Thymus (tissue), 11 donors: ENCODE measurements around the gene FN1. TPM values are rescaled to one million over a fixed set of nuclear protein-coding genes. Genes with fewer than 3 reads are reported as not detected.

Source experiments
- DNase-seq, 9 donors: peaks; one replicate each; pipeline ENCODE4 v3.0.0-alpha.2; 2013; ENCODE audit warnings: low spot score in 9 of 9, low read depth in 6 of 9, missing footprints in 1 of 9
- H3K27ac ChIP-seq, 2 donors: one replicate each; pipeline ENCODE4 v1.5.1; 2013; ENCODE audit warnings: control low read depth in 1 of 2, low read depth in 1 of 2, low read length in 1 of 2, mild to moderate bottlenecking in 1 of 2, moderate library complexity in 1 of 2
- H3K27me3 ChIP-seq, 2 donors: one replicate each; pipeline ENCODE4 v1.5.1; 2013; ENCODE audit warnings: low read length in 1 of 2; ENCODE audit not compliant: control insufficient read depth in 2 of 2, insufficient read depth in 1 of 2
- H3K36me3 ChIP-seq, 2 donors: one replicate each; pipeline ENCODE4 v1.5.1; 2013; ENCODE audit warnings: low read length in 1 of 2, mild to moderate bottlenecking in 1 of 2, moderate library complexity in 1 of 2; ENCODE audit not compliant: control insufficient read depth in 2 of 2, insufficient read depth in 2 of 2
- H3K4me1 ChIP-seq, 2 donors: one replicate each; pipeline ENCODE4 v1.5.1; 2013; ENCODE audit warnings: low read length in 2 of 2; ENCODE audit not compliant: control insufficient read depth in 2 of 2, insufficient read depth in 2 of 2
- H3K4me3 ChIP-seq, 2 donors: one replicate each; pipeline ENCODE4 v1.5.1; 2013; ENCODE audit warnings: low read length in 2 of 2, control low read depth in 1 of 2, mild to moderate bottlenecking in 1 of 2
- H3K9me3 ChIP-seq, 2 donors: one replicate each; pipeline ENCODE4 v1.5.1; 2013; ENCODE audit warnings: low read length in 1 of 2, mild to moderate bottlenecking in 1 of 2; ENCODE audit not compliant: control insufficient read depth in 2 of 2, insufficient read depth in 1 of 2
- WGBS: extraction: QIAGEN DNeasy Blood & Tissue Kit; methylation state at CpG from one replicate; pipeline ENCODE4 v1.1.7; 2013; 5-methylcytosine and 5-hydroxymethylcytosine counted together
- polyA plus RNA-seq: library from polyadenylated mRNA; stranded (reverse); fragments of 200-250 nt; gene quantifications from one replicate; pipeline ENCODE4 v1.2.3, GENCODE V29; 2013
- total RNA-seq: library from RNA; stranded (reverse); fragments of 120-200 nt; gene quantifications from one replicate; pipeline ENCODE4 v1.2.4, GENCODE V29; 2013
- donor health status: healthy.

Gene FN1
- total and polyA plus RNA-seq, 2 donors = 222 to 439 TPM

DNA sequence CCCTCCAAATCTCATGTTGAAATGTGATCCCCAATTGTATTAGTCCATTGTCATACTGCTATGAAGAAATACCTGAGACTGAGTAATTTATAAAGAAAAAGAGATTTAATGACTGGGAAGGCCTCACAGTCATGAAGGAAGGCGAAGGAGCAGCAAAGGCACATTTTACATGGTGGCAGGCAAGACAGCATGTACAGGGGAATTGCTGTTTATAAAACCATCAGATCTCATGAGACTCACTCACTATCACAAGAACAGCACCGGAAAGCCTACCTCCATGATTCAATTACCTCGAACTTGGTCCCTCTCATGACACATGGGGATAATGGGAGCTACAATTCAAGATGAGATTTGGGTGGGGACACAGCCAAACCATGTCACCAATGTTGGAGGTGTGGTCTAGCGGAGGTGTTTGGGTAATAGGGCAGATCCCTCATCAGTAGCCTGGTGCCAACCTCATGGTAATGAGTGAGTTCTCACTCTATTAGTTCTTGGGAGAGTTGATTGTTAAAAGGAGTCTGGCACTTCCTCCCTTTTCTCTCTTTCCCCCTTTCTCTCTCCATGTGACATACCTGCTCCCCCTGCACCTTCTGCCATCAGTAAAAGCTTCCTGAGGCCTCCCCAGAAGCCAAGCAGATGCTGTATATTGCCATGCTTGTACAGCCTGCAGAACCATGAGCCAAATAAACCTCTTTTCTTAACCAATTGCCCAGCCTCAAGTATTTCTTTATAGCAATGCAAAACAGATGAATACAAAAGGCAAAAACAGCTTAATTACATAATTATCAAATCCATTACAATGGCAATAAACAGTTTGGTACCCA, 14.5 kb upstream of the FN1 start:
- WGBS = 96% methylated on average over 4 of the region's 4 CpGs
- no peaks in the 10 kb centered on the region for H3K9me3 ChIP-seq
- H3K36me3 ChIP-seq = no peaks in the 10 kb centered on the region
- H3K27ac ChIP-seq = no peak overlapping the region
- H3K4me1 ChIP-seq = no peaks in the 10 kb centered on the region
- DNase-seq = no peak
- no peak overlapping the region for H3K4me3 ChIP-seq
- no peaks in the 10 kb centered on the region for H3K27me3 ChIP-seq

DNA sequence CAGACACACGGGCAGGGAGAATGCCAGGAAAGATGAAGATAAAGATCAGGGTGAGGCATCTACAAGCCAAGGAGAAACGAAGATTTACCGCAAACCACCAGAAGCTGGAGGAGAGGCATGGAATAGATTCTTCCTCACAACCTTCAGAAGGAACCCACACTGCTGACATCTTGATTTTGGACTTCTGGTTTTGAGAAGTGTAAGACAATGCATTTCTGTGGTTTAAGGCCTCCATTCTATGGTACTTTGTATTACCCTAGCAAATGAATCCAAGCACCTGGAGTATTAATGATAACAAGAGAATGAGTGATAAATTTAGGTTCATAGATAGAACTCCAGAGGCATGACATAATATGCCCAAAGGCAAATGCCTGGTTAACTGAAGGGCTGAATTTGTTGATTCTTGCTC, 11.8 kb upstream of the FN1 start:
- Histone ChIP-seq H3K9me3 (no peaks in the 10 kb centered on the region), H3K36me3 (no peaks in the 10 kb centered on the region), H3K27me3 (no peaks in the 10 kb centered on the region), H3K4me1 (no peaks in the 10 kb centered on the region), H3K27ac (no peak overlapping the region), H3K4me3 (no peak overlapping the region)
- 92% methylated on average over 3 of the region's 3 CpGs for WGBS
- no peak for DNase-seq

DNA sequence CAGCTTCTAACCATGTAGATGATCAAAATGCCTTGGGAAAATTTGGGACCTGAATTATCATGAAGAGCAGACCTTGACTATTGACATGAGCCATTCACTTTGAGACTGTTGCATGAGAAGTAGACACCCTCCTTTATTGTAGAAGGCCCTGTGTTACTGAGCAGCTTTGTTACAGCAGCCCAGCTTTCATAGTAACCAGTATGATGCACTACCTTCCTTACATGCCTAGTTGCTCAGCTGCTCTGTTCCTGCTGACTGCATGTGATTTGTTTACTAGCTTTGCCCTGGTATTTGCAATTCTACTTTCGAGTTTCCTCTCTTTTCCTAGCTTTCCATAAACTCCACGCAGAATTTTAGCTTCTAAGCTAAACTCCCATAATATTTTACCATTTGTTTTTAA, 11.2 kb upstream of the FN1 start:
- H3K9me3 ChIP-seq = no peaks in the 10 kb centered on the region
- H3K27me3 ChIP-seq = no peaks in the 10 kb centered on the region
- no peak for DNase-seq
- H3K4me1 ChIP-seq = no peaks in the 10 kb centered on the region
- H3K27ac ChIP-seq = no peak overlapping the region
- WGBS = 91% methylated on average over 2 of the region's 2 CpGs
- no peak overlapping the region for H3K4me3 ChIP-seq
- H3K36me3 ChIP-seq = no peaks in the 10 kb centered on the region

DNA sequence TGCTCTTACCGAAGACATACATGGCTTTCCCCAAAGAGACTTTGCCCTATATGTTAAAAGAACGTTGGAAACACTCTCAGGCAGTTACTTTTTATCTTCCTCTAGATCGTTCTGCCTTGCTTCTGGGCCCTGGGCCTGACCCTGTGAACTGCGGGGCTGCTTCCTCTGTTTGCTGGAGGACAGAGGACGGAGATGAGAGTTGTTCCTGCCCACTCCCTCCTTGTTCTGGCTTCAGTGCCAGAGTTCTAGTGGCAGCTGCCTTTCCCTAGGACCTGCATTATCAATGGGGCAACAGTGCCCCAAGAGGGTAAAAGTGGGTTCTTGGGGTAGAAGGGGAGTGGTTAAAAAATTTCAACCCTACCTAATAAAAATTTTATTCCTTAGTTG, 6.5 kb upstream of the FN1 start:
- no peak for DNase-seq
- no peaks in the 10 kb centered on the region for H3K4me1 ChIP-seq
- H3K9me3 ChIP-seq = no peaks in the 10 kb centered on the region
- H3K4me3 ChIP-seq = no peak overlapping the region
- H3K36me3 ChIP-seq = no peaks in the 10 kb centered on the region
- H3K27me3 ChIP-seq = peaks cover 9 to 22% of the 10 kb centered on the region in 2 donors
- H3K27ac ChIP-seq = no peak overlapping the region
- WGBS = 40% methylated on average over 5 of the region's 5 CpGs

DNA sequence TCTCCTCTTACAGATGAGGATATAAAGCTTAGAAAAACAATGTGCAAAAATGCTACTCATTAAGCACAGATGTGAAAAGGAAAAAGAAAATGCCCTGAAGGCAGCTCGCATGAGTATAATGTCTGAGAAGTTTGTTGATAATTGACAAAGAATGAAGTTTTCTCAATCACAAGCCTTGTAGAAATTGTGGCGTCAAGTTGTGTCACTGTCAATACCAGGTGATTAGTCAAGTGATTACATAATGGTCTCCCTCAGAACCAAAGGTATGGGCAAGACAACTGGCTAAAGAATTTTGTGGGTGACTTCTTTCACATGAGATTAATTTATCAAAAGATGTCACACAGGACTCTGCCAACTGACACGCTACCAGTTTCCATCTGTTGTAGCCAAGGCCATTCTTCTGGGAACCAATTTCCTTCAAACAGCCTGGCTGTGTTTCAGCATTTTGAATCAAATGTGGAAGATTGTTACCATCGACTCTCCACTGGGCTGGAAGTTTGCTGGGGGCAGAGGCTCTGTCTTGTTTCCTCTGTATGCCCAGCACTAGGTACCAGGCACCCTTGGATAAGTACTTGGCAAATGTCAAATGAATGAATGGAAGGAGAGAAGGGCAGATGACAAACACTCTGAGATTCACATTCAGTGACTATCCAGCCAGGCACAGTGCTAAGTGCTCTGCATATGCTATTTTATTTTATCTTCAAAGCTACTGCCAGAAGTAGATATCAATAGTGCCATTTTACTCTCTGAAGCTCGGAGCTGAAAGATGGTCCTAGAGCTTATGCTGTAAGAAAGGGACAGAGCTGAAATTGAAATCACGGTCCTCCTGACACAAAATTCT, 5.9 kb upstream of the FN1 start:
- DNase-seq = no peak
- no peak overlapping the region for H3K27ac ChIP-seq
- H3K9me3 ChIP-seq = no peaks in the 10 kb centered on the region
- WGBS = 95% methylated on average over 6 of the region's 6 CpGs
- peaks cover 15 to 28% of the 10 kb centered on the region in 2 donors for H3K27me3 ChIP-seq
- no peak overlapping the region for H3K4me3 ChIP-seq
- peaks cover 0 to 1% of the 10 kb centered on the region in 2 donors for H3K4me1 ChIP-seq
- no peaks in the 10 kb centered on the region for H3K36me3 ChIP-seq

DNA sequence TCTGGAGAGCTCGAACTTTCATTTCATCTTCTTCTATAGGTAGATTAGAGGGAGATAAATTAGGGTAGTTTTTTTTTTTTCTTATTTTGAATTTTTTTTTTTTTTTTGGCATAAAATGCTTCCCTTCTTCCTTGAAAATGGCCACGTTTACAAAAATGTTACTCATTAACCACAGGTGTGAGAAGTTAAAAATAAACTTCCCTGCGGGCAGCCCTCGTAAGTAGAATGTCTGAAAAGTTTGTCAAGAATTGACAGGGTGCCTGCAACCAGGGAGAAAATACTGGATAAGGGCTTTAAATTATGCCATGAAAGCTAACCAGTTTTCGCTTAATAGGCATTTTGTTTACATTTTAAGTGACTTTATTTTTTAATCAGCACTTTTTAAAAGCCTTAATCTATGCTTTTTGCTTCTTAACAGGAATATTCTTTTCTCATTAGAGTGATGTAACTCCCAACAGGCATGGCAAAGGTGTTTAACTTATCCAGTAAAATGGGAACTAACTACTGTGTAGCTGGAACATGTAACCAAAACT, 4.2 kb upstream of the FN1 start:
- Histone ChIP-seq H3K27ac (no peak overlapping the region), H3K36me3 (no peaks in the 10 kb centered on the region), H3K4me3 (no peak overlapping the region), H3K4me1 (peaks cover 0 to 16% of the 10 kb centered on the region in 2 donors), H3K27me3 (peaks cover 31 to 46% of the 10 kb centered on the region in 2 donors), H3K9me3 (no peaks in the 10 kb centered on the region)
- no peak for DNase-seq
- 63% methylated on average over 5 of the region's 5 CpGs for WGBS

DNA sequence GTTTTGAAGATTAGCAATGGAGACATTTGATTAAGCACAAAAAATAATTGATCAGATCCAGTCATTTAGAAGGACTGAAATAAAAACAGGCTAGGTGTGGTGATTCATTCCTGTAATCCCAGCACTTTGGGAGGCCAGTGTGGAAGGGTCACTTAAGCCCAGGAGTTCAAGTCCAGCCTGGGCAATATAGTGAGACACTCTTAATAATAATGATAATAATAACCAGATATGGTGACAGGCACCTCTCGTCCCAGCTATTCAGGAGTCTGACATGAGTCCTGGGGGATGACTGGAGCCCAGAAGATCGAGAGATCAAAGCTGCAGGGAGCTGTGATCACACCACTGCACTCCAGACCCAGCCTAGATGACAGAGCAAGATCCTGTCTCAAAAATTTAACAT, 3.5 kb upstream of the FN1 start:
- no peak for DNase-seq
- 81% methylated on average over 2 of the region's 2 CpGs for WGBS

DNA sequence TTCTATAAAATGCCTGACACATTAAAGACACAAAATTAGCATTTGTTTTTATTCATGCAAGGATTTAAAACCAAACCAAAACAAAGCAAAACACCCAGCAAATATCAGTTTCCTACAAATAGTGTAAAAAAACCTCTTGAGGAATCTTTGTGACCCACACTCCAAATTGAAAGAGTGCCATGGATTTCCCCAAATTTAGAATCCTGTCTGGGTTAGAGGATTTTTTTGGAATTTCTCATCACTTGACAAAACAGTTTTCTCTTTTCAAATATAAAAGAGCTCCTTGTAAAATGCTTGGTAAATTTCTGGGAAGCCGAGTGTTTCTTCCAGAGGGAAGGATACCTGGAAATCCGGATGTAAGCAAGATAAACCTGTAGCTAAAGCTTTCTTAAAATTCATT, 1.7 kb upstream of the FN1 start:
- Histone ChIP-seq H3K27ac (no peak overlapping the region), H3K9me3 (no peaks in the 10 kb centered on the region), H3K36me3 (no peaks in the 10 kb centered on the region), H3K4me3 (no peak overlapping the region), H3K4me1 (peaks cover 0 to 16% of the 10 kb centered on the region in 2 donors), H3K27me3 (peaks cover 33 to 61% of the 10 kb centered on the region in 2 donors)
- WGBS = 66% methylated on average over 2 of the region's 2 CpGs
- no peak for DNase-seq

More for the DNA sequence above, 3.5 kb upstream of the FN1 start:
- no peak overlapping the region for H3K27ac ChIP-seq
- no peak overlapping the region for H3K4me3 ChIP-seq
- no peaks in the 10 kb centered on the region for H3K9me3 ChIP-seq
- peaks cover 33 to 52% of the 10 kb centered on the region in 2 donors for H3K27me3 ChIP-seq
- H3K4me1 ChIP-seq = peaks cover 0 to 16% of the 10 kb centered on the region in 2 donors
- no peaks in the 10 kb centered on the region for H3K36me3 ChIP-seq
